ENCODE measurements around the gene DNM1L.

DNM1L gene

DNA sequence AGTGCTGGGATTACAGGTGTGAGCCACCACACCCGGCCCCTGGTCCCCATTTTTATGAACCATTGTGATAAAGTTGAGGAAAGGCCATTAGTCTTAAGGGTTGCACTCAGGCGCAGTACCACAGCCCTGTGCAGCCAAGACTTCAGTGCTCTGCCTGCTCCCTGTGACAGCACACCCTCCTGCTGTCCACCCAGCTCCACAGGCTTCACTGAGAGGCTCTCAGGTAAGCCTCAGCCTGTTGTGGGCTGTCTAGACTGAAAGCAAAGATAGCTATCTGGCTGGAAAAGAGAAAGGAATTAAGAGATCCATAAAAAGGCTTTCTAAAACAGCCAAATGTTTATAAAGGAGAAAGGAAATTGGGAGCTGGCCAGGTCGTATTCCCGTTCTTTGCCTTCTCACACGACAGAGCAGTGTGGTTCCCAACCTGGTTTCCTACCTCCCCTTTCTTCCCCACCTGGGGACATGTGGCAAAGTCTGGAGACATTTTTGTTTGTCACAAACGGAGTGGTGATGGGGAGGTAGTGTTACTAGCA, 19.1 kb upstream of the DNM1L start:
- no peak for DNase-seq (ENCODE audit: extremely low read depth, low read depth)
- TF ChIP-seq, protein P1, sequence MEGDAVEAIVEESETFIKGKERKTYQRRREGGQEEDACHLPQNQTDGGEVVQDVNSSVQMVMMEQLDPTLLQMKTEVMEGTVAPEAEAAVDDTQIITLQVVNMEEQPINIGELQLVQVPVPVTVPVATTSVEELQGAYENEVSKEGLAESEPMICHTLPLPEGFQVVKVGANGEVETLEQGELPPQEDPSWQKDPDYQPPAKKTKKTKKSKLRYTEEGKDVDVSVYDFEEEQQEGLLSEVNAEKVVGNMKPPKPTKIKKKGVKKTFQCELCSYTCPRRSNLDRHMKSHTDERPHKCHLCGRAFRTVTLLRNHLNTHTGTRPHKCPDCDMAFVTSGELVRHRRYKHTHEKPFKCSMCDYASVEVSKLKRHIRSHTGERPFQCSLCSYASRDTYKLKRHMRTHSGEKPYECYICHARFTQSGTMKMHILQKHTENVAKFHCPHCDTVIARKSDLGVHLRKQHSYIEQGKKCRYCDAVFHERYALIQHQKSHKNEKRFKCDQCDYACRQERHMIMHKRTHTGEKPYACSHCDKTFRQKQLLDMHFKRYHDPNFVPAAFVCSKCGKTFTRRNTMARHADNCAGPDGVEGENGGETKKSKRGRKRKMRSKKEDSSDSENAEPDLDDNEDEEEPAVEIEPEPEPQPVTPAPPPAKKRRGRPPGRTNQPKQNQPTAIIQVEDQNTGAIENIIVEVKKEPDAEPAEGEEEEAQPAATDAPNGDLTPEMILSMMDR (IDR thresholded peaks at IDR 0.05; ENCODE audit: low read depth, low read length), result no peak

DNA sequence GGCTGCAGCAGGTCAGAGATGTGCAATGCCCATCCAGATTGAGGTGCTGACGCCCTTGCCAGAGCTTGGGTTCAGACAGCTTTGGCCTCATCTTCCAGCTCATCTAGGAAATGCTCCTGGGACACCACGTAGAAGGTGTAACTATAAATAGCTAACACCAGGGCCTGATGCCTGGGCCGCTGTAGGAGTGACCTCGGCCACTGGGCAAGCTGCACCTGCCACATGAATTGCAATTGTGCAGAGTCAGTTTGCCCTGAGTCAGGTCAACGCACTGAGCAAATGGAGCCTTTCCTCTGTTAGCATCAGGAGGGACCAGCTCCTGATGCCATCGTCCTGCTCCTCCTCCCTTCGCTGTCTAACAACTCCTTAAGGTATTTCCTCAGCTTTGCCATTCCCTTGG, 17.4 kb upstream of the DNM1L start:
- DNase-seq (ENCODE audit: extremely low read depth, low read depth), result no peak
- TF ChIP-seq, protein P1 (IDR thresholded peaks at IDR 0.05; ENCODE audit: low read depth, low read length), result no peak

DNA sequence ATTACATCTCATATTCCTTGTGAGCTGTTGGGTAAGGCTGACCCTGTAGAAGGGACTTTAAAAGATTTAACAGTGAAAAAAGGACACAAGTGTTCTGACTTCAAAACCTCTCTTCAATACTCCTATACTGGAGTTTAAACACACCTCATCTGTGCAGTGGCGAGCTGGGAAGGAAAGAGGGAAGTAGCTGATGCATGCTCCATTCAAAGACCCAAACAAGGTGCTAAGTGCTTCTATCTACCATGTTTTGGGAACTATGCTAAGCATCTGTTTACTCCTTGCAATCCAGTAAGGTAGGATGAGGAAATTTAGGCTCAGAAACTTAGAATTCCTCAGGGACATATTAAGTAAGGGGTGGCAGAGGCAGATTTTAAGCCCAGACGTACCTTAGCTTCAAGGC, 16.4 kb upstream of the DNM1L start:
- TF ChIP-seq, protein P1 (IDR thresholded peaks at IDR 0.05; ENCODE audit: low read depth, low read length), result no peak

DNA sequence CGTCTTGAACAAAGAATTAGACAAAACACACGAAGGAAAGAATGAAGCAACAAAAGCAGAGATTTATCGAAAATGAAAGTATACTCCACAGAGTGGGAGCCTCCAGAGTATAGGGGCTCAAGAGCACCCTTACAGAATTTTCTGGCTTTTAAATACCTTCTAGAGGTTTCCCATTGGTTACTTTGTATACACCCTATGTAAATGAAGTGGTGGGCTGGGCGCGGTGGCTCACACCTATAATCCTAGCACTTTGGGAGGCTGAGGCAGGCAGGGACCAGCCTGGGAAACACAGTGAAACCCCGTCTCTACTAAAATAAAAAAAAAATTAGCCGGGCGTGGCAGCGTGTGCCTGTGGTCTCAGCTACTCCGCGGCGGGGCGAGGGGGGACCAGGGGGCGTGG, 13.1 kb upstream of the DNM1L start:
- TF ChIP-seq, protein P1 (IDR thresholded peaks at IDR 0.05; ENCODE audit: low read depth, low read length), result no peak
- DNase-seq (ENCODE audit: extremely low read depth, low read depth), result no peak

More for the DNA sequence above, 16.4 kb upstream of the DNM1L start:
- DNase-seq (ENCODE audit: extremely low read depth, low read depth), result no peak

DNA sequence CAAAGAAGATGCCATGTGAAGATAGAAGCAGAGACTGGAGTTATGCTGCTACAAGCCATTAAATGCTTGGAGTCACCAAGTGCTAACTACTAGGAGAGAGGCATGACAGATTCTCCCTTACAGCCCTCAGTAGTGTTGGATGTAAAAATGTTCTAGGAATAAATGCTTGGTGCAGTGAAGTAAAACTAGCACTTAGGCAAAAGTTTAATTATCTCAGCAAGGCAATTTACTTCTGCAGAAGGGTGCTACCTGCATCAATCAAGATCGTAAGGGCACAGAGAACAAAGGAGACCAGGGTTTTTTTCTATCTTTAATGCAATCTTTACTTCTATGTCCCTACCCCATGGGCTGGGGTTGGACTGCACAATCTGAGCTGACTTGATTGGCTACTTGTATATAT, 9.5 kb upstream of the DNM1L start:
- no peak for DNase-seq (ENCODE audit: extremely low read depth, low read depth)
- TF ChIP-seq, protein P1 (IDR thresholded peaks at IDR 0.05; ENCODE audit: low read depth, low read length), result no peak

DNA sequence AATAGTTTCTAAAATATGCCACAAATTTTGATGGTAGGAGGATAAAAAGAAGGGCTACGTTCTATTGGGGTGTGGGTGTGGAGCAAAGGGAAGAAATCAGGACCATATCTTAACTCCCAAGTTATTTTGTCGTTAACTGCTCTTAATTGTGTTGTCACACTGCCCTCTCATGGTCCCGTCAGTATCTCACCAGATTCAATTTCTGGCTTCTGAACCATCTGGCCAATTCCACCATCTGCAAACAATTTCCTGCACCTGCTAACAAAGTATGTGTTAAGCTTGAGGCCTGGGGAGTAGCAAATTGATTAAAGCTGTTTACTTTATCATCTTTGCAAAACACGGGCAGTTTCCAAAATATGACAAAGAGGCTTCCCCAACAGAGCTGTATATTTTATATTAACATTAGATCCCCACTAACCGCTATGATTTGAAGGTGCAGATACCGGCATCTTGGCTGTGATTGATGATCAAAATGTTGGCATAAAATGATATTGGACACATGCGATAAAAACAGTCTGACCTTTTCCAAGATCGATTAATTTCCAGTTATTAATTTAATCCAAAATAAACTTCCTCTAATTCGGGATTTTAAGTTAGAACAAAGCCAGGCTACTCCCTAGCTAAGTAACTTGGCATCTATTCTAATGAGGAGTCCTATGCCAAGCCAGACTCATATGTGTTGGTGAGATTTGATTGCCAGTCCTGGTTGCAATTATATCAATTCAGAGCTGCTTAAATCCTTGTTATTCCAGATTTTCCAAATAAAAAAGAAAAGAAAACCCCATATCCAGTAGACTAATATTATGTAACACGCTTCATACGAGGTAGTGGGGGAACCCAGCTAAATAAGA, 6.9 kb upstream of the DNM1L start:
- peak; percentile 81 for DNase-seq (ENCODE audit: extremely low read depth, low read depth)
- TF ChIP-seq, protein P1 (IDR thresholded peaks at IDR 0.05; ENCODE audit: low read depth, low read length), result peak; percentile 64

DNA sequence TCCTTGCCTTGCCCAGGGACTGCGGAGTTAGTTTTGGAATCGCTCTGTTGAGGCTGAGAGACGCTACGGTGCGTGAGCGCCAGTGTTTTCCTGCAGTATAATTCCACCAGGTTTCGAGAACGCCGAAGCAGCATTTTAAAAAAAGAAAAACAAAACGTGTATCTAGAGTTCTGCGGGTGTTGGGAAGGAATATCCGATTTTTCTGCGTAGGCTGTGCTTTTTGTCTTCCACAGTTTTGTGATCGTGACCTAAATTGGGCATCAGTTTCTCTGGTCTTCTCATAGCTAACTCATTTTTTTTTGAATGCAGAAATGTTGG, 778 bp downstream of the DNM1L start:
- TF ChIP-seq, protein P1 (IDR thresholded peaks at IDR 0.05; ENCODE audit: low read depth, low read length), result no peak
- DNase-seq (ENCODE audit: extremely low read depth, low read depth), result no peak

Measured in AG09319 (cell line).